ENCODE measurements around the gene PTPRA.

Gene PTPRA

GRCh38 chr20:2858591-2858990, 14.7 kb upstream of the PTPRA start:
- no peak for DNase-seq

- no peak for DNase-seq
These were observed 13.8 kb upstream of the PTPRA start for GRCh38 chr20:2859330-2860121.

GRCh38 chr20:2864626-2865025, 8.7 kb upstream of the PTPRA start:
- no peak for DNase-seq

- DNase-seq: no peak
These were observed 8.2 kb upstream of the PTPRA start for GRCh38 chr20:2865101-2865500.

GRCh38 chr20:2865630-2866029, 7.7 kb upstream of the PTPRA start:
- DNase-seq: no peak

GRCh38 chr20:2866236-2866635, 7.0 kb upstream of the PTPRA start:
- DNase-seq: no peak

GRCh38 chr20:2867081-2867864, 6.0 kb upstream of the PTPRA start:
- no peak for DNase-seq

- no peak for DNase-seq
These were observed 3.9 kb upstream of the PTPRA start for GRCh38 chr20:2869381-2869780.

GRCh38 chr20:2871111-2871465, 2.2 kb upstream of the PTPRA start:
- DNase-seq: peak; percentile 17

GRCh38 chr20:2871661-2872458, 1.4 kb upstream of the PTPRA start:
- DNase-seq: no peak

GRCh38 chr20:2872459-2873009, 747 bp upstream of the PTPRA start:
- DNase-seq: peak; percentile 41

GRCh38 chr20:2873747-2874041, 413 bp downstream of the PTPRA start:
- DNase-seq: peak; percentile 62

GRCh38 chr20:2874456-2874855, 1.2 kb downstream of the PTPRA start:
- no peak for DNase-seq

- DNase-seq: no peak
These were observed 2.5 kb downstream of the PTPRA start for GRCh38 chr20:2875690-2876203.

- DNase-seq: no peak
These were observed 5.2 kb downstream of the PTPRA start for GRCh38 chr20:2878515-2878914.

GRCh38 chr20:2879146-2879545, 5.9 kb downstream of the PTPRA start:
- DNase-seq: peak; percentile 65

GRCh38 chr20:2880650-2881049, 7.4 kb downstream of the PTPRA start:
- no peak for DNase-seq

GRCh38 chr20:2883726-2884637, 10.7 kb downstream of the PTPRA start:
- no peak for DNase-seq

GRCh38 chr20:2887715-2888114, 14.4 kb downstream of the PTPRA start:
- no peak for DNase-seq

GRCh38 chr20:2888224-2888955, 15.1 kb downstream of the PTPRA start:
- DNase-seq: no peak

GRCh38 chr20:2889209-2889608, 15.9 kb downstream of the PTPRA start:
- DNase-seq: no peak

Data from fibroblast of skin of back (primary cell).